Stimulated activated memory B cell treated with anti-CD40 and anti-IgM and Interleukin-4, amounts not matched to agents 10 μg/mL and 1 μg/mL and 100 μg/mL, for 72 hours (primary cell): Measurements from ENCODE around the gene ZNF324.

ENCODE experiments used
- ATAC-seq: fragments of 150-1000 bp; cut with Tn5 transposase; 2 replicates; pipeline ENCODE4 v1.10.0; 2021
- H3K27ac Mint-ChIP-seq: one replicate; pipeline ENCODE4 v1.8.0; 2022; ENCODE audit warnings: mild to moderate bottlenecking, mixed read lengths
- H3K27me3 Mint-ChIP-seq: one replicate; pipeline ENCODE4 v1.8.0; 2022; ENCODE audit warnings: mixed read lengths
- H3K36me3 Mint-ChIP-seq: one replicate; pipeline ENCODE4 v1.8.0; 2022; ENCODE audit warnings: mixed read lengths
- H3K4me1 Mint-ChIP-seq: one replicate; pipeline ENCODE4 v1.8.0; 2022; ENCODE audit warnings: mixed read lengths
- H3K4me3 Mint-ChIP-seq: one replicate; pipeline ENCODE4 v1.8.0; 2022; ENCODE audit warnings: mild to moderate bottlenecking, moderate library complexity, mixed read lengths
- H3K9me3 Mint-ChIP-seq: one replicate; pipeline ENCODE4 v1.8.0; 2022; ENCODE audit warnings: mixed read lengths

Gene ZNF324

DNA sequence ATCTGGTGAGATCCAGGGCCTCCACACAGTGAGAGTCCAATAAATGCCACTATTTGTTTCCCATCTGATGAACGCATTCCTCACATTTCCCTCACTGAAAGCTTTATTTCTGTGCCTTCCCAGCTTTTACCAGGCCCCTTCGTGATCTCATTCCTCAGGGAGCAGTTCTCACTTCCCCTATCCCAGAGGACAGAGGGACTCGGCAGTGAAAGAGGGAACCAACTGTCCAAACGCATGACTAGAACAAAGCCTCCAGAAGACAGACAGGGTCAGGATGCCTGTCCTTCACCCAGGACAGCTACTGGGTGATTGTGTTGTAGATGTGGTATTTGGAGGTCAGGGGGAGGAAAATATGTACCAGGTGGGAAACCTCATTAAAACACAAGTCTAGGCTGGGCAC lies 54.8 kb downstream of the ZNF324 start:
- H3K9me3 Mint-ChIP-seq, result no peaks in the 10 kb centered on the region
- H3K36me3 Mint-ChIP-seq, result peaks cover 12% of the 10 kb centered on the region
- H3K27ac Mint-ChIP-seq, result no peak overlapping the region
- H3K4me3 Mint-ChIP-seq, result no peak overlapping the region
- H3K4me1 Mint-ChIP-seq, result peaks cover 34% of the 10 kb centered on the region
- no peak for ATAC-seq
- no peaks in the 10 kb centered on the region for H3K27me3 Mint-ChIP-seq

DNA sequence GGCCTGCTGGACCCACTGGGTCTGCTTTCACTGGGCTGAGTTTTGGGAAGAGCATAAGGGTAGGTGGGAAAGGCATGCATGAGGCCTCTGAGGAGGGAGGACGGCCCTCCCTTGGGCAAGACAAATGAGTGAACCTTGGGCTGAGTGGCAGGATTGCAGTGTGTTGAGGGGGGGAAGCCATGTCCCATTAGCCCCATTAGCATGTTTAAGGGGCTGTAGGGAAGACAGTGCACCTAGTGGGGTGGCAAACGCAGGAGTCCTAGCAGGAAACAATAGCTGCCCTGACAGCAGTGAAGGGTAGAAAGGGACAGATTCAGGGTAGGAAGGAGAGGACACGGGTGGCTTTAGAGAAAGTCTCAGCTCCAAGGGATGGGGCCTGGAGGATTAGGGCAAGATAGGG lies 55.8 kb downstream of the ZNF324 start:
- Mint-ChIP-seq H3K4me3 (no peak overlapping the region), H3K4me1 (peaks cover 30% of the 10 kb centered on the region), H3K27ac (no peak overlapping the region), H3K36me3 (peaks cover 6% of the 10 kb centered on the region), H3K9me3 (no peaks in the 10 kb centered on the region), H3K27me3 (no peaks in the 10 kb centered on the region)
- ATAC-seq, result no peak
